HCT116 (cell line): ENCODE measurements around the gene MEN1. TPM values are rescaled to one million over a fixed set of nuclear protein-coding genes. Genes with fewer than 3 reads are reported as not detected.

Experiments used
- ATAC-seq: fragments of 200-7000 bp; cut with Tn5 transposase; 2 replicates; pipeline ENCODE4 v1.9.1; 2020; ENCODE audit warnings: mild to moderate bottlenecking, moderate library complexity
- BruUV-seq: library from RNA; stranded (reverse); fragments of 400-500 nt; replicated peaks from 2 replicates; lab custom pipeline; 2021; lab: Mats Ljungman, UMichigan
- CTCF ChIA-PET: fragments of 300-600 bp; sonication (Branson Sonifier 250); formaldehyde crosslinking; loops from one replicate; lab custom pipeline; 2021; ENCODE audit warnings: antibody characterized with exemption; lab: Charles Lee
- POLR2A ChIA-PET: fragments of 300-600, 350-600 bp; sonication (Branson Sonifier 250); formaldehyde crosslinking; loops from one replicate; lab custom pipeline; 2021; ENCODE audit warnings: antibody characterized with exemption; lab: Charles Lee
- RAD21 ChIA-PET, 2 experiments: fragments of 300-600 bp; sonication (Branson Sonifier 250); formaldehyde crosslinking; loops; one replicate each; lab custom pipeline; 2023; ENCODE audit warnings: low total read pairs in 2 of 2; ENCODE audit not compliant: uncharacterized antibody in 2 of 2, unreplicated experiment in 2 of 2, low non-redundant PET in 1 of 2; lab: Charles Lee
- DNase-seq: peaks from one replicate; pipeline ENCODE4 v3.0.0-alpha.2; 2010; ENCODE audit warnings: low read depth, low spot score
- H2AFZ ChIP-seq: fragments of 200-600 bp; shearing (Covaris generic), sonication (generic); 2 replicates; pipeline ENCODE4 v1.6.1; 2017; ENCODE audit warnings: low read depth, mixed run types, mixed read lengths, antibody characterized with exemption, low read length; ENCODE audit not compliant: poor library complexity, severe bottlenecking
- H3K27ac ChIP-seq: 2 replicates; pipeline ENCODE4 v1.5.1; 2012; ENCODE audit warnings: low read depth, low read length
- H3K27me3 ChIP-seq: fragments of 200-600 bp; sonication (generic); 2 replicates; pipeline ENCODE4 v1.6.1; 2016; ENCODE audit warnings: mixed run types, low read length, mixed read lengths; ENCODE audit not compliant: insufficient read depth
- H3K36me3 ChIP-seq, 2 experiments: fragments of 200-500 bp in 1 of 2; fragments of 200-600 bp in 1 of 2; sonication (Bioruptor generic) in 1 of 2; sonication (generic) in 1 of 2; 2 replicates each; pipeline versions ENCODE4 v1.5.1 to v1.6.1; 2014 to 2016; ENCODE audit warnings: low read length in 2 of 2, inconsistent platforms in 1 of 2, mixed read lengths in 1 of 2, mixed run types in 1 of 2; ENCODE audit not compliant: insufficient read depth in 2 of 2, control insufficient read depth in 1 of 2
- H3K4me1 ChIP-seq, 2 experiments: fragments of 200-600 bp in 1 of 2; sonication (generic) in 1 of 2; 2 replicates each; pipeline versions ENCODE4 v1.5.1 to v1.6.1; 2012 to 2017; ENCODE audit warnings: low read length in 2 of 2, inconsistent platforms in 1 of 2, mild to moderate bottlenecking in 1 of 2, mixed read lengths in 1 of 2, mixed run types in 1 of 2, moderate library complexity in 1 of 2; ENCODE audit not compliant: insufficient read depth in 2 of 2, control insufficient read depth in 1 of 2
- H3K4me2 ChIP-seq: fragments of 200-600 bp; sonication (generic); 2 replicates; pipeline ENCODE4 v1.6.1; 2017; ENCODE audit warnings: mixed run types, low read length, mixed read lengths
- H3K4me3 ChIP-seq, 2 experiments: fragments of 200-600 bp in 1 of 2; sonication (generic) in 1 of 2; replicated peaks in 1 of 2; 2 replicates each; pipeline ENCODE4 v1.5.1; 2011 to 2016; ENCODE audit warnings: low read length in 2 of 2, control low read depth in 1 of 2, low read depth in 1 of 2, mild to moderate bottlenecking in 1 of 2, mixed read lengths in 1 of 2, mixed run types in 1 of 2
- H3K79me2 ChIP-seq: fragments of 200-600 bp; sonication (generic); 2 replicates; pipeline ENCODE4 v1.6.1; 2017; ENCODE audit warnings: mild to moderate bottlenecking, mixed run types, low read length, moderate library complexity, mixed read lengths; ENCODE audit not compliant: insufficient read depth
- H3K9ac ChIP-seq: fragments of 200-600 bp; sonication (generic); 2 replicates; pipeline ENCODE4 v1.6.1; 2016; ENCODE audit warnings: low read length, mixed read lengths
- H3K9me2 ChIP-seq: fragments of 200-600 bp; sonication (generic), shearing (Covaris generic); 2 replicates; pipeline ENCODE4 v1.6.1; 2017; ENCODE audit warnings: mixed run types, mild to moderate bottlenecking, moderate library complexity; ENCODE audit not compliant: insufficient read depth
- H3K9me3 ChIP-seq, 2 experiments: fragments of 200-500 bp in 1 of 2; fragments of 200-600 bp in 1 of 2; sonication (Bioruptor generic) in 1 of 2; sonication (generic) in 1 of 2; 2 replicates each; pipeline ENCODE4 v1.6.1; 2014 to 2017; ENCODE audit warnings: low read length in 2 of 2, mixed read lengths in 2 of 2, inconsistent platforms in 1 of 2, low read depth in 1 of 2, mild to moderate bottlenecking in 1 of 2, mixed run types in 1 of 2, moderate library complexity in 1 of 2; ENCODE audit not compliant: control insufficient read depth in 1 of 2, insufficient read depth in 1 of 2
- H4K20me1 ChIP-seq: fragments of 200-600 bp; sonication (generic), shearing (Covaris generic); 2 replicates; pipeline ENCODE4 v1.6.1; 2017; ENCODE audit warnings: mixed run types, mild to moderate bottlenecking, moderate library complexity; ENCODE audit not compliant: insufficient read depth
- ATF3 ChIP-seq: IDR thresholded peaks from 2 replicates; pipeline ENCODE4 v1.6.1; 2012
- CBX3 ChIP-seq: IDR thresholded peaks from 2 replicates; pipeline ENCODE4 v1.6.1; 2012; ENCODE audit warnings: low read depth
- CEBPB ChIP-seq: IDR thresholded peaks from 2 replicates; pipeline ENCODE4 v1.6.1; 2012; ENCODE audit warnings: low read depth
- EGR1 ChIP-seq: IDR thresholded peaks from 2 replicates; pipeline ENCODE4 v1.6.1; 2012; ENCODE audit warnings: low read depth
- ELF1 ChIP-seq: IDR thresholded peaks from 2 replicates; pipeline ENCODE4 v1.6.1; 2012; ENCODE audit warnings: low read depth, borderline replicate concordance
- EZH2 ChIP-seq: fragments of 200-600 bp; sonication (generic); IDR thresholded peaks from 2 replicates; pipeline ENCODE4 v1.6.1; 2017; ENCODE audit warnings: antibody characterized with exemption, mixed run types
- FOSL1 ChIP-seq: IDR thresholded peaks from 2 replicates; pipeline ENCODE4 v1.6.1; 2012; ENCODE audit warnings: low read depth
- POLR2A ChIP-seq: IDR thresholded peaks from 2 replicates; pipeline ENCODE4 v1.7.0; 2011; ENCODE audit warnings: borderline replicate concordance; ENCODE audit not compliant: insufficient read depth, insufficient read length; ENCODE audit errors: extremely low read depth
- POLR2AphosphoS5 ChIP-seq: IDR thresholded peaks from 2 replicates; pipeline ENCODE4 v1.6.1; 2011; ENCODE audit warnings: mild to moderate bottlenecking, low read depth, low read length, moderate library complexity
- RAD21 ChIP-seq: IDR thresholded peaks from 2 replicates; pipeline ENCODE4 v1.6.1; 2012; ENCODE audit warnings: low read depth, mild to moderate bottlenecking
- SIN3A ChIP-seq: IDR thresholded peaks from 2 replicates; pipeline ENCODE4 v1.6.1; 2012; ENCODE audit warnings: low read depth
- SP1 ChIP-seq: IDR thresholded peaks from 2 replicates; pipeline ENCODE4 v1.6.1; 2012; ENCODE audit warnings: low read depth
- TCF7L2 ChIP-seq: IDR thresholded peaks from 2 replicates; pipeline ENCODE4 v1.7.0; 2011; ENCODE audit warnings: borderline replicate concordance, inconsistent platforms; ENCODE audit not compliant: insufficient read depth, insufficient read length; ENCODE audit errors: extremely low read depth
- intact Hi-C: fragments of 100-400 bp; cut with micrococcal nuclease; formaldehyde crosslinking; loops from 2 replicates; pipeline ENCODE4 v1.10.0; 2022
- total RNA-seq: library from RNA; stranded (reverse); gene quantifications from one replicate; pipeline ENCODE4 v1.2.1, GENCODE V29; 2021; ENCODE audit not compliant: unreplicated experiment
- TF ChIP-seq, protein P1 (sequence below), 3 experiments: fragments of 200-600 bp in 1 of 3; sonication (generic) in 1 of 3; IDR thresholded peaks in 2 of 3; conservative IDR thresholded peaks in 1 of 3; 2 replicates each; pipeline ENCODE4 v1.5.1; 2012 to 2017; ENCODE audit warnings: low read depth in 2 of 3, low read length in 2 of 3, antibody characterized with exemption in 1 of 3, borderline replicate concordance in 1 of 3, control low read depth in 1 of 3, mild to moderate bottlenecking in 1 of 3, mixed read lengths in 1 of 3, mixed run types in 1 of 3, moderate library complexity in 1 of 3; ENCODE audit not compliant: insufficient read depth in 1 of 3
- TF ChIP-seq, protein P2 (sequence below): IDR thresholded peaks from 2 replicates; pipeline ENCODE4 v1.6.1; 2012

The MEN1 gene
- total RNA-seq, 1 experiment from 2014 or later, result 62.1 TPM

DNA sequence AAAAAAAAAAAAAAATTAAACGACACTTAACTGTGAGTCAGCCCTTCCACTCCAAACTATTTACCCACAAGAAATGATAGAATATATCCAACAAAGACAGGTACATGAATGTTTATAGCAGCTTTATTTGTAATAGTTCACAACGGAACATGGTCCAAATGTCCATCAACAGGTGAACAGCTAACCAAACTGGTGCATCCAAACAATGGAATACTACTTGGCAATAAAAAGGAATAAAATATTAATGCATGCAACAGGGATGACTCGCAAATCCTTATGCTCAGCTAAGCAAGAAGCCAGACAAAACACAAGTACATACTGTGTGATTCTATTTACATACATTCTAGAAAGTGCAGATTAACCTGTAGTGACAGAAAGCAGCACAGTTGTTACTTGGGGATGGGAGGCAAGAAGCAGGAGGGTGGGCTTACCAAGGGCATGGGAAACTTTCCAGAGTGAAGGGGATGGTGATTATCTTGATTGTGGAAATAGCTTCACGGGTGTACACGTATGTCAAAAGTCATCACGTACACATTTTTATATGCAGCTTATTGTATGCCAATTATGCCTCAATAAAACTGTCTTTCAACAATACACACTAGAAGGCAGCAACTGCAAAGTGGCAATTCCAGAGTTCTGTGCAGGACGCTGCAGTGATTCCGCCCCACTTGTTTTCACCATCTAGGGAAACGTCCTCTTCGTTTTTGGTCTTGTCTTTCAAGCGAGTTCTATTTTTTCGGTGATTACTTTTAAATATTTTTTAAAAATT is 25.4 kb downstream of the MEN1 start:
- Histone ChIP-seq H3K4me2 (no peak overlapping the region), H3K4me3 (no peak overlapping the region), H3K9ac (no peak overlapping the region), H3K4me1 (peaks cover 5 to 15% of the 10 kb centered on the region in 2 experiments; a peak in 3 of 4 replicates), H3K9me2 (no peaks in the 10 kb centered on the region), H4K20me1 (no peaks in the 10 kb centered on the region), H3K9me3 (no peaks in the 10 kb centered on the region), H3K27me3 (no peaks in the 10 kb centered on the region), H2AFZ (no peak overlapping the region), H3K36me3 (no peaks in the 10 kb centered on the region), H3K27ac (no peak overlapping the region), H3K79me2 (no peaks in the 10 kb centered on the region)
- ATAC-seq, result no peak
- intact Hi-C loops, result loop anchor here (5.0 kb wide), 3 partner anchors 57 to 332 kb away; partner anchors contain the start of genes CDC42BPG and ZNHIT2
- no peak for TF ChIP-seq ATF3
- no peak for TF ChIP-seq SP1
- TF ChIP-seq EGR1, result no peak
- no peak for TF ChIP-seq EZH2
- TF ChIP-seq POLR2A, result no peak
- no peak for TF ChIP-seq RAD21
- TF ChIP-seq ELF1, result no peak
- TF ChIP-seq TCF7L2, result no peak
- TF ChIP-seq, protein P1, sequence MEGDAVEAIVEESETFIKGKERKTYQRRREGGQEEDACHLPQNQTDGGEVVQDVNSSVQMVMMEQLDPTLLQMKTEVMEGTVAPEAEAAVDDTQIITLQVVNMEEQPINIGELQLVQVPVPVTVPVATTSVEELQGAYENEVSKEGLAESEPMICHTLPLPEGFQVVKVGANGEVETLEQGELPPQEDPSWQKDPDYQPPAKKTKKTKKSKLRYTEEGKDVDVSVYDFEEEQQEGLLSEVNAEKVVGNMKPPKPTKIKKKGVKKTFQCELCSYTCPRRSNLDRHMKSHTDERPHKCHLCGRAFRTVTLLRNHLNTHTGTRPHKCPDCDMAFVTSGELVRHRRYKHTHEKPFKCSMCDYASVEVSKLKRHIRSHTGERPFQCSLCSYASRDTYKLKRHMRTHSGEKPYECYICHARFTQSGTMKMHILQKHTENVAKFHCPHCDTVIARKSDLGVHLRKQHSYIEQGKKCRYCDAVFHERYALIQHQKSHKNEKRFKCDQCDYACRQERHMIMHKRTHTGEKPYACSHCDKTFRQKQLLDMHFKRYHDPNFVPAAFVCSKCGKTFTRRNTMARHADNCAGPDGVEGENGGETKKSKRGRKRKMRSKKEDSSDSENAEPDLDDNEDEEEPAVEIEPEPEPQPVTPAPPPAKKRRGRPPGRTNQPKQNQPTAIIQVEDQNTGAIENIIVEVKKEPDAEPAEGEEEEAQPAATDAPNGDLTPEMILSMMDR (IDR thresholded peaks at IDR 0.05 in 2 of 3, conservative IDR thresholded peaks at IDR 0.05 in 1 of 3; ENCODE audit: borderline replicate concordance in 1 of 3, insufficient read depth in 1 of 3, low read depth in 2 of 3, low read length in 2 of 3), result no peak
- TF ChIP-seq, protein P2, sequence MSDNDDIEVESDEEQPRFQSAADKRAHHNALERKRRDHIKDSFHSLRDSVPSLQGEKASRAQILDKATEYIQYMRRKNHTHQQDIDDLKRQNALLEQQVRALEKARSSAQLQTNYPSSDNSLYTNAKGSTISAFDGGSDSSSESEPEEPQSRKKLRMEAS, result no peak
- no peak for TF ChIP-seq FOSL1
- TF ChIP-seq SIN3A, result no peak
- no peak for TF ChIP-seq POLR2AphosphoS5
- no peak for TF ChIP-seq CBX3
- TF ChIP-seq CEBPB, result no peak
- no peak for DNase-seq
- BruUV-seq, result no TSS peak
- ChIA-PET CTCF (no interaction called here), POLR2A (interaction anchor here (1.3 kb wide), 1 partner anchor 52 kb away, joined by 3 read pairs; no protein-coding TSS in a partner anchor), RAD21 (no interaction called here)
